Measurements from ENCODE around the gene EGFLAM.

EGFLAM gene

DNA sequence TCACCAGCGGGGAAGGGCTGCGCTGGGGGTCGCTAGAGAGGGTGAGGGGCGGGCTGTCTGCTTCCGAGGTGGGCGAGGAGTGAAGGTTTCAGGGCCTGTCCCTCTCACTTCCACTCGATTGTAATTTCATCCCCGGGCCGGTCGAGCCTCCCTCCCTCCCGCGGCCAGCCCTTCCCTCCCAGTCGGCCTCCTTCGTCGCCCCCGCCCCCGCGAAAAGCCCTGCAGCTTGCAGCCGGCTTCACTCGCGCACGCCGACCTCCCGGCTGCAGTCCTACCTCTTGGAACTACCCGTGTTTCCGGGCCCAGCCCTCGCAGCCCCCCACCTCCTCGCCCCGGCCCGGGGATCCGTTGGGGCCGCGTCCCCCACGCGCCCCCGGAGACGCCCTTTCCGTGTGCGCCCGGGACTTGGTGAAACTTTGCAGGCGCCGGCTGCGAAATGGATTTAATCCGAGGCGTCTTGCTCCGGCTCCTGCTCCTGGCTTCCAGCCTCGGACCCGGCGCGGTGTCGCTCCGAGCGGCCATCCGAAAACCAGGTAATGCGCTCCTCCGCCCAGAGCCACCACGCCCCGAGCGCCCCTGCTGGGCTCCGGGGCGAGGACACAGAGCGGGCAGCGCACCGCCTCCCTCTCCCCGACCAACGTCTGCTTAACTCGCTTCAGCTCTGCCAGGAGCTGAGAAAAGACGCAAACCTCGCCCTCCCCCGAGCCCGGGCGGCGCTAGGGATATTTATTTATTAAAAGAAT, at the start of gene EGFLAM:
TSS of gene EGFLAM (plus strand) at position 241 of the 743 bp plus-strand sequence. CDS start at position 437, 196 bp downstream.
- Histone ChIP-seq H3K36me3 (ENCODE audit: control insufficient read depth in 5 of 5, insufficient read depth in 5 of 5, low read length in 5 of 5) (no peaks in the 10 kb centered on the region), H3K27me3 (ENCODE audit: control insufficient read depth in 5 of 5, insufficient read depth in 4 of 5, low read length in 5 of 5) (peaks cover 0 to 33% (median 4%) of the 10 kb centered on the region in 5 donors), H3K9ac (ENCODE audit: low read length in 5 of 5) (peak within 1 kb of the TSS in 1 of 5 donors; percentile 11), H3K4me3 (ENCODE audit: low read depth in 1 of 5, low read length in 5 of 5) (peak within 1 kb of the TSS; percentile 50 to 65 (median 56)), H3K4me1 (ENCODE audit: control insufficient read depth in 5 of 5, insufficient read depth in 5 of 5, low read length in 5 of 5) (peaks cover 0 to 26% (median 22%) of the 10 kb centered on the region in 5 donors), H3K27ac (ENCODE audit: low read depth, low read length) (no peak within 1 kb of the TSS), H3K9me3 (ENCODE audit: control insufficient read depth in 5 of 5, low read length in 5 of 5) (no peaks in the 10 kb centered on the region)

DNA sequence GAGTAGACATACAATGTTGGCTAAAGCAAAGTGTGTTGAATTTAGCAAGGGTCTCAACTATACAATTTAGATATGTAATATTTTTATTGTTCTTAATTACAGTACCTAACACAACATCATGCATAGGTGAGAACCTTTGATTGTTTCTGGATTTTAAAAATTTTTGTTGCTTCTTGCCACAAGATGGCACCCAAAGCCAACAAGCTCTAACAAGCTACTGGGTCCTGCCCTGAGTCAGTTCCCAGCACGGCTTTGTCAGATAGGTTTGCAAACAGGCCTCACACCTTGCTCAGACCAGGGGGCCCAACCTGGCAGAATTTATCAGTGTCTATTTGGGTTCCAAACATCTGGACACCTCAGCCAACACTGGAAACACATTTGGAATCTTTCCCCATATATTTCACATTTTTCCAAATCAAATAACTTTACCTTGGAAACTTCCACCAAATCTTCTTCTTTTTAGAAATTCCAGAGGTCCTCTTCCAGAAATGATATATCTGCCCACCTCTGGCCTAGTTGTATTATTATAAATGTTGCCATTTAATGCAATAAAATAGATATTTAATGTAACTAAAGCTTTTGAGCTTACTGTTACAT, 49.5 kb upstream of the EGFLAM start:
- Histone ChIP-seq H3K27ac (ENCODE audit: low read depth, low read length) (no peak overlapping the region), H3K36me3 (ENCODE audit: control insufficient read depth in 5 of 5, insufficient read depth in 5 of 5, low read length in 5 of 5) (no peaks in the 10 kb centered on the region), H3K27me3 (ENCODE audit: control insufficient read depth in 5 of 5, insufficient read depth in 4 of 5, low read length in 5 of 5) (peaks cover 0 to 6% (median 2%) of the 10 kb centered on the region in 5 donors)

DNA sequence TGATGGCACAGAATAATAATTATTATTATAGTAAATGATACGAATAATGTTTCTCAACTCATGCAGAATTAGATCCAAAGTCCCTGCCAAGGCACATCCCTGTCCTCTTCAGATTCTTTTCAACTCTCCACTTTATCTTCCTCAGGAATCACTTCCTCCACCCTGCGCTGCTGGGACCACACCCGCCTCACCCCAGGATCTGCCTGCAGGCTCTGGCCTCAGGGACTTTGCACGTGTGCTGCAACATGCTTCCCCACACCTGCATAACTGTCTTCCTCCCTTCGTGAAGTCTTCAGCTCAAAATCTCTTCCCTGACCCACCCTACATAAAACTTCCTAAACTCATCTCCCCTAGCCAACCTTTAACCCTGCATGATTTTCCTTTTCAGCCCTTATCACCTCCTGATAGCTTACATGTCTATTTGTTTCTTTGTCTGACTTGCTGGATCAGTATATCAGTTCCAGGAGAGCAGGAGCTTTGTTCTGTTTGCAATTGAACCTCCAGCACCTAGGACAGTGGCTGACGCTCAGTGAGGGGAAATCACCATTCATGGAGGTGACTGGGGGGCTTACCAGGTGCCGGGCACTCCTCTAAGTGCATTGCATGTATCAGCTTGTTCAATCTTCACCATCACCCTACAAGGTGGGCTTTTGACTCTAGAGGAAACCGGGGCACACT, 47.5 kb upstream of the EGFLAM start:
- Histone ChIP-seq H3K4me3 (ENCODE audit: low read depth in 1 of 5, low read length in 5 of 5) (no peak overlapping the region), H3K27ac (ENCODE audit: low read depth, low read length) (no peak overlapping the region), H3K9me3 (ENCODE audit: control insufficient read depth in 5 of 5, low read length in 5 of 5) (no peaks in the 10 kb centered on the region), H3K9ac (ENCODE audit: low read length in 5 of 5) (no peak overlapping the region), H3K4me1 (ENCODE audit: control insufficient read depth in 5 of 5, insufficient read depth in 5 of 5, low read length in 5 of 5) (no peaks in the 10 kb centered on the region), H3K27me3 (ENCODE audit: control insufficient read depth in 5 of 5, insufficient read depth in 4 of 5, low read length in 5 of 5) (no peaks in the 10 kb centered on the region), H3K36me3 (ENCODE audit: control insufficient read depth in 5 of 5, insufficient read depth in 5 of 5, low read length in 5 of 5) (no peaks in the 10 kb centered on the region)

More for the DNA sequence above, 49.5 kb upstream of the EGFLAM start:
- Histone ChIP-seq H3K9me3 (ENCODE audit: control insufficient read depth in 5 of 5, low read length in 5 of 5) (no peaks in the 10 kb centered on the region), H3K4me1 (ENCODE audit: control insufficient read depth in 5 of 5, insufficient read depth in 5 of 5, low read length in 5 of 5) (no peaks in the 10 kb centered on the region), H3K4me3 (ENCODE audit: low read depth in 1 of 5, low read length in 5 of 5) (no peak overlapping the region), H3K9ac (ENCODE audit: low read length in 5 of 5) (no peak overlapping the region)

DNA sequence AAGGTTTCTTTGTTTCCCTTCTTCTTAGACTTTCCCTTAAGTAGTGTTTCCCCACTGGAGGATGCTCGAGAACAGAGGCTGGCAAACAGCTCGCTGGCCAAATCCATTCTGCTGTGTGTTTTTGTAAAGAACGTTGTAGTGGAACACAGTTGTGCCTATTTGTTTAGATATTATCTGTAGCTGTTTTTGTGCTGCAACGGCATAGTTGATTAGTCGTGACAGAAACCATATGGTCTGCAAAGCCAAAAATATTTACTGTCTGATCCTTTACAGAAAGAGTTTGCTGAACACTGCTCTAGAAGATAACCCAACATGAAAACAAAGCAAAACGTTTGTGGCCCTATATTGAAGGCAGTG, 47.0 kb upstream of the EGFLAM start:
- no peaks in the 10 kb centered on the region for H3K27me3 ChIP-seq (ENCODE audit: control insufficient read depth in 5 of 5, insufficient read depth in 4 of 5, low read length in 5 of 5)
- H3K4me3 ChIP-seq (ENCODE audit: low read depth in 1 of 5, low read length in 5 of 5), result no peak overlapping the region
- no peaks in the 10 kb centered on the region for H3K4me1 ChIP-seq (ENCODE audit: control insufficient read depth in 5 of 5, insufficient read depth in 5 of 5, low read length in 5 of 5)
- no peaks in the 10 kb centered on the region for H3K36me3 ChIP-seq (ENCODE audit: control insufficient read depth in 5 of 5, insufficient read depth in 5 of 5, low read length in 5 of 5)
- H3K9me3 ChIP-seq (ENCODE audit: control insufficient read depth in 5 of 5, low read length in 5 of 5), result no peaks in the 10 kb centered on the region
- no peak overlapping the region for H3K9ac ChIP-seq (ENCODE audit: low read length in 5 of 5)
- H3K27ac ChIP-seq (ENCODE audit: low read depth, low read length), result no peak overlapping the region

DNA sequence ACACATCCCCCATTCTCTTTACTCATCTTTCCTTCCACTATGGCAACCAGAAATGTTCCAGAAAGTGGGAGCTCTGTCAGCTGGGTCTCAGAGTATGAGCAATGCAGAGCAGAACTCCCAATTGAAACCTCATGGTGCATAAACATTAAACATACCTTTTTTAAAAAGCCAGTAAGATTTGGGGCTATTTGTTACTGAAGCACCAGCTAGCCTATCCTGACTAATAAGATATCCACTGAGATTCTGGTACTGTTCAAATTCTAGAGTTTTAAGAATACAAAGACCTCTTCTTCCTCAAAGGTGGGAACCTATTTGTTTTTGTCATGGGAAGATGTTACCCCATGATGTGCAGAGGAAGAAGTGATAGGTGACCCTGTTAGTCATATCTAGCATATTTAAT, 46.1 kb upstream of the EGFLAM start:
- Histone ChIP-seq H3K9ac (ENCODE audit: low read length in 5 of 5) (no peak overlapping the region), H3K36me3 (ENCODE audit: control insufficient read depth in 5 of 5, insufficient read depth in 5 of 5, low read length in 5 of 5) (no peaks in the 10 kb centered on the region), H3K27ac (ENCODE audit: low read depth, low read length) (no peak overlapping the region), H3K4me3 (ENCODE audit: low read depth in 1 of 5, low read length in 5 of 5) (no peak overlapping the region), H3K27me3 (ENCODE audit: control insufficient read depth in 5 of 5, insufficient read depth in 4 of 5, low read length in 5 of 5) (no peaks in the 10 kb centered on the region), H3K4me1 (ENCODE audit: control insufficient read depth in 5 of 5, insufficient read depth in 5 of 5, low read length in 5 of 5) (no peaks in the 10 kb centered on the region), H3K9me3 (ENCODE audit: control insufficient read depth in 5 of 5, low read length in 5 of 5) (no peaks in the 10 kb centered on the region)

DNA sequence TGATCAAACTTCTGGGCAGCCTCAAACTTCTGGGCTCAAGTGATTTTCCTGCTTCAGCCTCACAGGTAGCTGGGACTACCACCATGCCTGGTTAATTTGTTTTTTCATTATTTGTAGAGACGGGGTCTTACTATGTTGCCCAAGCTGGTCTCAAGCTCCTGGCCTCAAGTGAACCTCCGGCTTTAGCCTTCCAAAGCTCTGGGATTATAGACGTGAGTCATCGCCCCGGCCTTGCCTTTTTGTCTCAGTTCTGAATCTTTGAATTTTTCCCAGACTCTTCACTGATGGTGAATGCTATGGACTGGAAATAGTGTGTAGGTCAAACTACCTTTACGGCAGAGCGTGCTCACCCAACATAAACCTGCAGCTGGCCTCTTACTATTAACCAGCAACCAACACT, 32.3 kb upstream of the EGFLAM start:
- Histone ChIP-seq H3K4me1 (ENCODE audit: control insufficient read depth in 5 of 5, insufficient read depth in 5 of 5, low read length in 5 of 5) (peaks cover 0 to 9% (median 3%) of the 10 kb centered on the region in 5 donors), H3K27ac (ENCODE audit: low read depth, low read length) (no peak overlapping the region), H3K9ac (ENCODE audit: low read length in 5 of 5) (no peak overlapping the region), H3K4me3 (ENCODE audit: low read depth in 1 of 5, low read length in 5 of 5) (no peak overlapping the region), H3K27me3 (ENCODE audit: control insufficient read depth in 5 of 5, insufficient read depth in 4 of 5, low read length in 5 of 5) (no peaks in the 10 kb centered on the region), H3K36me3 (ENCODE audit: control insufficient read depth in 5 of 5, insufficient read depth in 5 of 5, low read length in 5 of 5) (no peaks in the 10 kb centered on the region), H3K9me3 (ENCODE audit: control insufficient read depth in 5 of 5, low read length in 5 of 5) (no peaks in the 10 kb centered on the region)

DNA sequence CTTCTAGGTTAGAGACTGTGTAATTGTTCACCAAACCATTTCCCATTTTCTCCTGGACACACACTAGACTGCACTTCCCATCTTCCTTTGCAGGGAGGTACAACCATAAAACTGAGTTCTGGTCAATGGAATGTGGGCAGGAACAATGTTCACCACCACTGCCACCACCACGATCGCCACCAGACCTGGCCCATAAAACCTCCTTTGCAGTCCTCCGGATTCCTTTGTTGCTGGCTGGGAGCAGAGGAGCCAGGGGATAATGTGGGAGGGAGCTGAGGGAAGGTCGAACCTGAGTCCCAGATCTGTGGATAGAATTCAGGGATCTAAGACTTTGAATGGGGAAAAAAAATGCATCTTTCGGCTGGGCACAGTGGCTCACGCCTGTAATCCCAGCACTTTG, 29.4 kb upstream of the EGFLAM start:
- Histone ChIP-seq H3K27me3 (ENCODE audit: control insufficient read depth in 5 of 5, insufficient read depth in 4 of 5, low read length in 5 of 5) (no peaks in the 10 kb centered on the region), H3K4me1 (ENCODE audit: control insufficient read depth in 5 of 5, insufficient read depth in 5 of 5, low read length in 5 of 5) (peaks cover 0 to 9% (median 3%) of the 10 kb centered on the region in 5 donors), H3K27ac (ENCODE audit: low read depth, low read length) (no peak overlapping the region), H3K4me3 (ENCODE audit: low read depth in 1 of 5, low read length in 5 of 5) (no peak overlapping the region), H3K9ac (ENCODE audit: low read length in 5 of 5) (no peak overlapping the region), H3K9me3 (ENCODE audit: control insufficient read depth in 5 of 5, low read length in 5 of 5) (no peaks in the 10 kb centered on the region), H3K36me3 (ENCODE audit: control insufficient read depth in 5 of 5, insufficient read depth in 5 of 5, low read length in 5 of 5) (no peaks in the 10 kb centered on the region)

DNA sequence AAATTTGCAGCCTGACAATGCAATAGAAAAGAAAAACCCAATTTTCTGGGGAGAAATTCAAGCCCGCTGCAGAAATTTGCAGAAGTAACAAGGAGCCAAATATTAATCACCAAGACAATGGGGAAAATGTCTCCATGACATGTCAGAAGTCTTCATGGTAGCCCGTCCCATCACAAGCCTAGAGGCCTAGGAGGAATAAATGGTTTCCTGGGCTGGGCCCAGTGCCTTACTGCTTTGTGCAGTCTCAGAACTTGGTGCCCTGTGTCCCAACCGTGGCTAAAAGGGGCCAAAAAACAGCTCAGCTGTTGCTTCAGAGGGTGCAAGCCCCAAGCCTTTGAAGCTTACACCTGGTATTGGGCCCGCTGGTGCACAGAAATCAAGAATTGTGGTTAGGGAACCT, 23.6 kb upstream of the EGFLAM start:
- Histone ChIP-seq H3K4me3 (ENCODE audit: low read depth in 1 of 5, low read length in 5 of 5) (no peak overlapping the region), H3K4me1 (ENCODE audit: control insufficient read depth in 5 of 5, insufficient read depth in 5 of 5, low read length in 5 of 5) (peaks cover 0 to 9% (median 3%) of the 10 kb centered on the region in 5 donors), H3K9me3 (ENCODE audit: control insufficient read depth in 5 of 5, low read length in 5 of 5) (peaks cover 0 to 6% (median 0%) of the 10 kb centered on the region in 5 donors), H3K36me3 (ENCODE audit: control insufficient read depth in 5 of 5, insufficient read depth in 5 of 5, low read length in 5 of 5) (no peaks in the 10 kb centered on the region), H3K27ac (ENCODE audit: low read depth, low read length) (no peak overlapping the region), H3K9ac (ENCODE audit: low read length in 5 of 5) (no peak overlapping the region), H3K27me3 (ENCODE audit: control insufficient read depth in 5 of 5, insufficient read depth in 4 of 5, low read length in 5 of 5) (no peaks in the 10 kb centered on the region)

DNA sequence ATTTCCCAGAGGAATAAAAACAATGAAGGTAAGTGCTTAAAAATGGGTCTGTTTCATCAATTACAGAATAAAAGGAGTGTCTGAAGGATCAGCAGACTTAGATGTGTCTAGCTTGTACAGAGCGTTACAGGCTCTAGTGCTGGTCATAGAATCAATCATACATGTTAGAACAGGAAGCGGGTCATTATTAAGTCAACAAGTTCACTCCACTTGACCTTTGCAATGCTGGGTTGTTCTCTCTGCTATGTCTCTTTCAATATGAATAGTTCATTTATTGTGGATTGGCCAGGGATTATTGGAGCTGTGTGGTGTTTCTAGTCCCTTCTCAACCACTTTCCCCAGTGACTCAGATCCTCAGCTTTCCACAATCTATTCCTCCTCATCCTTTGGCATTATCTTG, 20.7 kb upstream of the EGFLAM start:
- Histone ChIP-seq H3K4me3 (ENCODE audit: low read depth in 1 of 5, low read length in 5 of 5) (no peak overlapping the region), H3K4me1 (ENCODE audit: control insufficient read depth in 5 of 5, insufficient read depth in 5 of 5, low read length in 5 of 5) (peaks cover 0 to 6% (median 0%) of the 10 kb centered on the region in 5 donors), H3K36me3 (ENCODE audit: control insufficient read depth in 5 of 5, insufficient read depth in 5 of 5, low read length in 5 of 5) (no peaks in the 10 kb centered on the region), H3K27me3 (ENCODE audit: control insufficient read depth in 5 of 5, insufficient read depth in 4 of 5, low read length in 5 of 5) (no peaks in the 10 kb centered on the region), H3K9ac (ENCODE audit: low read length in 5 of 5) (no peak overlapping the region), H3K9me3 (ENCODE audit: control insufficient read depth in 5 of 5, low read length in 5 of 5) (peaks cover 0 to 6% (median 0%) of the 10 kb centered on the region in 5 donors), H3K27ac (ENCODE audit: low read depth, low read length) (no peak overlapping the region)

DNA sequence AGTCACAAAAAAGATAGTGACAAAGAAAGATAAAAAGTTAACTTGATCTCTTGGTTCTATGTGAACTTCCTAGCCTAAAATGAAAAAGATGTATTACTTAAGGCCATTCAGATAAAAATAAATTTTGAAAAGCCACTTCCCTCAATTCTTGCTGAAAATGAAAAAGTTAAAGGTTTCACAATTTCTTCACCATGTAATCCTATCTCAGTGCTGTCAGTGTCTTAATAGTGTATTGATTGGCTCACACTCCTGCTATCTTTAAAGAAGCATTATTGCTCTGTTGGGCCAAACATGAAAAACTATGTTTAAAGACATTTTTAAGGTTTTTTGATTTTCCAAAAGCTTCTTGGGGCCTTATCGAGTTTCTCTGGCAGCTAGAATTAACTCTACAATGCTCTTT, 18.1 kb upstream of the EGFLAM start:
- Histone ChIP-seq H3K27me3 (ENCODE audit: control insufficient read depth in 5 of 5, insufficient read depth in 4 of 5, low read length in 5 of 5) (no peaks in the 10 kb centered on the region), H3K9me3 (ENCODE audit: control insufficient read depth in 5 of 5, low read length in 5 of 5) (peaks cover 0 to 1% (median 0%) of the 10 kb centered on the region in 5 donors), H3K4me3 (ENCODE audit: low read depth in 1 of 5, low read length in 5 of 5) (no peak overlapping the region), H3K4me1 (ENCODE audit: control insufficient read depth in 5 of 5, insufficient read depth in 5 of 5, low read length in 5 of 5) (peaks cover 0 to 6% (median 0%) of the 10 kb centered on the region in 5 donors), H3K27ac (ENCODE audit: low read depth, low read length) (no peak overlapping the region), H3K9ac (ENCODE audit: low read length in 5 of 5) (peak overlapping the region in 1 of 5 donors; percentile 25), H3K36me3 (ENCODE audit: control insufficient read depth in 5 of 5, insufficient read depth in 5 of 5, low read length in 5 of 5) (no peaks in the 10 kb centered on the region)
